PC-3 (cell line): ENCODE results near the gene LYRM1.

Experiments
- EZH2 ChIP-seq: fragments of 300-600 bp; sonication (generic); IDR thresholded peaks from one replicate; pipeline ENCODE4 v1.6.1; 2017; ENCODE audit warnings: antibody characterized with exemption, mild to moderate bottlenecking, low read length; ENCODE audit not compliant: unreplicated experiment
- EZH2phosphoT487 ChIP-seq: fragments of 300-600 bp; sonication (generic); IDR thresholded peaks from 2 replicates; pipeline ENCODE4 v1.6.1; 2018; ENCODE audit warnings: mild to moderate bottlenecking, antibody characterized with exemption, low read length, borderline replicate concordance
- TF ChIP-seq, protein P1 (sequence below): fragments of 300-600 bp; sonication (generic); conservative IDR thresholded peaks from 2 replicates; pipeline ENCODE4 v1.5.1; 2017; ENCODE audit warnings: antibody characterized with exemption, low read depth, mild to moderate bottlenecking, low read length

GRCh38 chr16:20950294-20950693 is 49.7 kb downstream of the LYRM1 start:
- TF ChIP-seq, protein P1, sequence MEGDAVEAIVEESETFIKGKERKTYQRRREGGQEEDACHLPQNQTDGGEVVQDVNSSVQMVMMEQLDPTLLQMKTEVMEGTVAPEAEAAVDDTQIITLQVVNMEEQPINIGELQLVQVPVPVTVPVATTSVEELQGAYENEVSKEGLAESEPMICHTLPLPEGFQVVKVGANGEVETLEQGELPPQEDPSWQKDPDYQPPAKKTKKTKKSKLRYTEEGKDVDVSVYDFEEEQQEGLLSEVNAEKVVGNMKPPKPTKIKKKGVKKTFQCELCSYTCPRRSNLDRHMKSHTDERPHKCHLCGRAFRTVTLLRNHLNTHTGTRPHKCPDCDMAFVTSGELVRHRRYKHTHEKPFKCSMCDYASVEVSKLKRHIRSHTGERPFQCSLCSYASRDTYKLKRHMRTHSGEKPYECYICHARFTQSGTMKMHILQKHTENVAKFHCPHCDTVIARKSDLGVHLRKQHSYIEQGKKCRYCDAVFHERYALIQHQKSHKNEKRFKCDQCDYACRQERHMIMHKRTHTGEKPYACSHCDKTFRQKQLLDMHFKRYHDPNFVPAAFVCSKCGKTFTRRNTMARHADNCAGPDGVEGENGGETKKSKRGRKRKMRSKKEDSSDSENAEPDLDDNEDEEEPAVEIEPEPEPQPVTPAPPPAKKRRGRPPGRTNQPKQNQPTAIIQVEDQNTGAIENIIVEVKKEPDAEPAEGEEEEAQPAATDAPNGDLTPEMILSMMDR = no peak
- TF ChIP-seq EZH2phosphoT487 (no peak), EZH2 (no peak)
